Mesenchymal stem cell (in vitro differentiated cells and primary cell): ENCODE results near the gene PRR36.

Experiments used
- DNase-seq: peaks from one replicate; pipeline ENCODE4 v3.0.0-alpha.2; 2013
- H2AFZ ChIP-seq: one replicate; pipeline ENCODE4 v1.6.1; 2013; ENCODE audit warnings: low read depth, mild to moderate bottlenecking, control low read depth, inconsistent platforms, low read length, moderate library complexity
- H2AK5ac ChIP-seq: 2 replicates; pipeline ENCODE4 v1.6.1; 2013; ENCODE audit warnings: low read length, moderate library complexity, mild to moderate bottlenecking, inconsistent platforms; ENCODE audit not compliant: severe bottlenecking
- H2BK120ac ChIP-seq: one replicate; pipeline ENCODE4 v1.6.1; 2013; ENCODE audit warnings: low read depth, mild to moderate bottlenecking, inconsistent platforms, low read length, moderate library complexity
- H2BK12ac ChIP-seq, 2 experiments: one replicate each; pipeline ENCODE4 v1.6.1; 2013; ENCODE audit warnings: inconsistent platforms in 2 of 2, low read length in 2 of 2, mild to moderate bottlenecking in 2 of 2, moderate library complexity in 2 of 2, control low read depth in 1 of 2
- H2BK15ac ChIP-seq: one replicate; pipeline ENCODE4 v1.6.1; 2013; ENCODE audit warnings: mild to moderate bottlenecking, low read depth, inconsistent platforms; ENCODE audit not compliant: poor library complexity, severe bottlenecking
- H2BK5ac ChIP-seq: 2 replicates; pipeline ENCODE4 v1.6.1; 2013; ENCODE audit warnings: low read depth, mild to moderate bottlenecking, low read length, control low read depth, inconsistent platforms; ENCODE audit not compliant: poor library complexity, severe bottlenecking
- H3K14ac ChIP-seq, 2 experiments: one replicate each; pipeline ENCODE4 v1.6.1; 2013; ENCODE audit warnings: inconsistent platforms in 2 of 2, low read length in 2 of 2, control low read depth in 1 of 2, mild to moderate bottlenecking in 1 of 2, moderate library complexity in 1 of 2
- H3K18ac ChIP-seq, 2 experiments: one replicate each; pipeline ENCODE4 v1.6.1; 2013; ENCODE audit warnings: inconsistent platforms in 2 of 2, low read length in 2 of 2, control low read depth in 1 of 2, low read depth in 1 of 2, mild to moderate bottlenecking in 1 of 2
- H3K23ac ChIP-seq, 2 experiments: one replicate each; pipeline ENCODE4 v1.6.1; 2013; ENCODE audit warnings: inconsistent platforms in 2 of 2, low read length in 2 of 2, mild to moderate bottlenecking in 2 of 2, moderate library complexity in 2 of 2, control low read depth in 1 of 2
- H3K27ac ChIP-seq: 2 replicates; pipeline ENCODE4 v1.5.1; 2013; ENCODE audit warnings: mild to moderate bottlenecking, moderate library complexity, low read length, control low read depth, inconsistent platforms; ENCODE audit not compliant: poor library complexity, severe bottlenecking
- H3K27me3 ChIP-seq, 2 experiments: 2 replicates each; pipeline versions ENCODE4 v1.6.1 to v1.7.0; 2013; ENCODE audit warnings: low read length in 2 of 2, mild to moderate bottlenecking in 2 of 2, moderate library complexity in 2 of 2, control low read depth in 1 of 2, inconsistent platforms in 1 of 2; ENCODE audit not compliant: control insufficient read depth in 1 of 2, insufficient read depth in 1 of 2
- H3K36me3 ChIP-seq, 2 experiments: 2 replicates each; pipeline versions ENCODE4 v1.6.1 to v1.7.0; 2013; ENCODE audit warnings: low read length in 2 of 2, control low read depth in 1 of 2, inconsistent platforms in 1 of 2, low read depth in 1 of 2, mild to moderate bottlenecking in 1 of 2; ENCODE audit not compliant: insufficient read depth in 2 of 2, control insufficient read depth in 1 of 2
- H3K4ac ChIP-seq, 2 experiments: one replicate each; pipeline ENCODE4 v1.6.1; 2013; ENCODE audit warnings: inconsistent platforms in 2 of 2, low read length in 2 of 2, mild to moderate bottlenecking in 2 of 2, moderate library complexity in 2 of 2, control low read depth in 1 of 2, low read depth in 1 of 2
- H3K4me1 ChIP-seq: 2 replicates; pipeline ENCODE4 v1.6.1; 2013; ENCODE audit warnings: low read depth, low read length, control low read depth; ENCODE audit not compliant: control insufficient read depth, insufficient read depth
- H3K4me2 ChIP-seq: 2 replicates; pipeline ENCODE4 v1.6.1; 2013; ENCODE audit warnings: low read length, mild to moderate bottlenecking, inconsistent platforms; ENCODE audit not compliant: poor library complexity, severe bottlenecking
- H3K4me3 ChIP-seq, 2 experiments: 2 replicates each; pipeline versions ENCODE4 v1.5.1 to v1.7.0; 2013; ENCODE audit warnings: low read length in 2 of 2, mild to moderate bottlenecking in 2 of 2, control low read depth in 1 of 2, low read depth in 1 of 2; ENCODE audit not compliant: insufficient read depth in 1 of 2
- H3K79me1 ChIP-seq: replicated peaks from 2 replicates; pipeline ENCODE4 v1.6.1; 2013; ENCODE audit warnings: mild to moderate bottlenecking, control low read depth, low read length, inconsistent platforms; ENCODE audit not compliant: poor library complexity, severe bottlenecking
- H3K9ac ChIP-seq: 2 replicates; pipeline ENCODE4 v1.7.0; 2013; ENCODE audit warnings: mild to moderate bottlenecking, low read length, moderate library complexity
- H3K9me3 ChIP-seq: 2 replicates; pipeline ENCODE4 v1.7.0; 2013; ENCODE audit warnings: mild to moderate bottlenecking, low read length; ENCODE audit not compliant: control insufficient read depth
- H4K8ac ChIP-seq: one replicate; pipeline ENCODE4 v1.6.1; 2013; ENCODE audit warnings: inconsistent platforms, mild to moderate bottlenecking, low read length, moderate library complexity
- H4K91ac ChIP-seq: one replicate; pipeline ENCODE4 v1.6.1; 2013; ENCODE audit warnings: mild to moderate bottlenecking, low read length, inconsistent platforms
- WGBS: methylation state at CpG from one replicate; pipeline ENCODE4 v1.1.7; 2013; ENCODE audit warnings: mixed read lengths; 5-methylcytosine and 5-hydroxymethylcytosine counted together

Gene PRR36

DNA sequence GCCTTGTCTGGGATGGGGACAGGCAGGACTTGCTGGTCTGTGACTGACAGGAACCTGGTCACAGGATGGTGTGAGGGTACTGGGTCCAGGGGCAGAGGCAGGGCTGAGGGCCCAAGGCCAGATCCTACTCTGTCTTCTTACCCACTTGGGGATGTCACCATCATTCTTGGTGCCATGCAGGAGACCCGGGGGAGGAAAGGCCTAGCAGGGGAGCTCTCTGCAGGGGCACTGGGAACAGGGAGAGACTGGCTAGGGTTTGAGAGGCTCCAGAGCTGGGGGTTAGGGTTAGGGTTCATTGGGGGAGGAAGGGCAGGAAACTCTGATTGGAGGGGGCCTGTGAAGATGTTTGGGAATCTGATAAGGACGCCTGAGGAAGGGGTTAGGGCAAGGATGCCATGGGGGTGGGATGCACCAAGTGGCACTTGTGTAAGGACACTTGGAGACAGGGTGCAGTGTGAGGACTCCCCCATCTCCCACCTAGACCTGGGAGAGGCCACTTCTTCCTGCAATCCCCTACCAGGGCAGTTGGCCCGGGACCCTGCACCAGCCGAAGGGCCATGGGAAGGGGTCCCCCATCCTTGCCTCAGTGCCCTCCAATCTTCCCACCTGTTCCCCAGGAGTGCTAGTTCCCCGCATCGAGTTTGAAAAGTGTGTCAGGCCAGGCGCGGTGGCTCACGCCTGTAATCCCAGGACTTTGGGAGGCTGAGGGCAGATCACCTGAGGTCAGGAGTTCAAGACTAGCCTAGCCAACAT lies 6.9 kb downstream of the PRR36 start:
- Histone ChIP-seq H3K4me3 (no peak overlapping the region), H2AK5ac (no peak overlapping the region), H3K4ac (no peak overlapping the region), H3K4me2 (no peak overlapping the region), H2BK120ac (no peak overlapping the region), H2BK12ac (no peak overlapping the region), H3K14ac (no peak overlapping the region), H4K91ac (no peak overlapping the region), H3K36me3 (peaks cover 0 to 13% of the 10 kb centered on the region in 2 experiments), H2AFZ (no peak overlapping the region), H3K9ac (no peak overlapping the region), H3K4me1 (peaks cover 47% of the 10 kb centered on the region), H3K79me1 (no peaks in the 10 kb centered on the region), H2BK5ac (no peak overlapping the region), H3K9me3 (no peaks in the 10 kb centered on the region), H3K27me3 (peaks cover 10 to 38% of the 10 kb centered on the region in 2 experiments), H3K18ac (no peak overlapping the region), H3K23ac (no peak overlapping the region), H3K27ac (no peak overlapping the region), H2BK15ac (no peak overlapping the region), H4K8ac (no peak overlapping the region)
- WGBS: 86% methylated on average over 9 of the region's 9 CpGs
- no peak for DNase-seq

DNA sequence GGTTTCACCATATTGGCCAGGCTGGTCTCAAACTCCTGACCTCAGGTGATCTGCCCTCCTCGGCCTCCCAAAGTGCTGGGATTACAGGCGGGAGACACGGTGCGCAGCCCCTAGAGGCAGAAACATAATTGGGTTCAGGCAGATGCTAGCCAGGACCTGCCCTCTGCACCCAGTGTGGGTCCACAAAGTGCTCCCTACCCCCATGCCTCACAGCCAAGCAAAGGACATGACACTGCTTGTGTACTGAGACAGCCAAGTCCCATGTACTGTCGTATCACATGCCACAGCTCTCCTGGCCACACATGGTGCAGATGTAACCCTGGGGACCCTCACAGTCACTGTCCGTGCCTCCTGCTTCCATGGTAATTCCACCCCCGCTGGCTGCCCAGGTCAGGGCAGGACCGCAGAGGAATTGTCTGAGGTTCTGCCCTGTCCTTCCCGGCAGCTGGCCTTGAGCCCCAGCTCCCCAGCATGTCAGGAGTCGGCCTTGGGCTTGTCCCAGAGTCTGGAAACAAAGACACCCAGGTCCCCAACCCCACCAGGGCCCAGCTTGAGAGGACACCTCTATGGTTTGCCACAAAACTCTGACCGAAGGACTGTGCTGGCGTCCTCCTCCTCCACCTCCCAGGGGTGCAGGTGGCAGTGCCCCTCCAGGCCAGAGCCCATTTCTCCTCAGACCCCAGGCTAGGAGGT lies 7.6 kb downstream of the PRR36 start:
- H4K91ac ChIP-seq: no peak overlapping the region
- no peak overlapping the region for H2AFZ ChIP-seq
- no peak overlapping the region for H2AK5ac ChIP-seq
- no peak overlapping the region for H4K8ac ChIP-seq
- no peak for DNase-seq
- H3K9me3 ChIP-seq: no peaks in the 10 kb centered on the region
- no peak overlapping the region for H2BK120ac ChIP-seq
- no peak overlapping the region for H2BK15ac ChIP-seq
- no peak overlapping the region for H3K18ac ChIP-seq
- no peak overlapping the region for H3K4me2 ChIP-seq
- WGBS: 79% methylated on average over 12 of the region's 12 CpGs
- no peak overlapping the region for H3K23ac ChIP-seq
- no peak overlapping the region for H3K9ac ChIP-seq
- H3K27me3 ChIP-seq: peaks cover 13 to 31% of the 10 kb centered on the region in 2 experiments
- H3K4ac ChIP-seq: no peak overlapping the region
- no peaks in the 10 kb centered on the region for H3K79me1 ChIP-seq
- no peak overlapping the region for H2BK5ac ChIP-seq
- peaks cover 0 to 17% of the 10 kb centered on the region in 2 experiments for H3K36me3 ChIP-seq
- H3K14ac ChIP-seq: no peak overlapping the region
- H3K27ac ChIP-seq: no peak overlapping the region
- H3K4me1 ChIP-seq: peaks cover 47% of the 10 kb centered on the region
- H3K4me3 ChIP-seq: no peak overlapping the region
- H2BK12ac ChIP-seq: no peak overlapping the region

DNA sequence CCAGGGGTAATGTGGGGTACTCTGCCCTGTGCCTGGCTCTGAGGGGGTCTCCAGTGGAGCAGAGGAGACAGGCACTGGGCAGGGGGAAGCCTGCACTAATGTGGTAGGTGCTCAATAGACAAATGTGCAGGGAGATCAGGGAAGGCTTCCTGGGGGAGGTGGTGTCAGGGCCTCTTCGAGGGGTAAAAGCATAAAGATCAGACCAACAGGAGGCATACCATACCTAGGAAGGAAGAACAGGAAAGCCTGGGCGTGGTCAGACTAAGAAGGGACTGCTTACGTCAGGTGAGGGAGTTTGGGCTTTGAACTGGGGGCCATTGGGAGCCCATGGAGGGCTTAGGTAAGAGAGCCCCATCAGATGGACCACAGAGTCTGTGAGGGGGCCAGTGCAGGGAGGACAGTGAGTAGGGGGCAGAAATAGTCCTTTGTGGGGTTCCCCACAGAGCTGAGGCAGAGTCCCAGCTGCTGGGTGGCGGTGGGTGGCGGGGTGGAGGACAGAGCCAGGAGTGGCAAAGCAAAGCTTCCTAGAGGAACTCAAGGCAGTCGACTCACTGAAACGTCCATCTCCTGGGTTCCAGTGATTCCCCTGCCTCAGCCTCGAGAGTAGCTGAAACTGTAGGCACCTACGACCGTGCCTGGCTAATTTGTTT lies 8.8 kb downstream of the PRR36 start:
- H3K36me3 ChIP-seq: peaks cover 0 to 21% of the 10 kb centered on the region in 2 experiments
- no peak overlapping the region for H2BK120ac ChIP-seq
- WGBS: 70% methylated on average over 10 of the region's 10 CpGs
- DNase-seq: no peak
- H3K27me3 ChIP-seq: peaks cover 17 to 31% of the 10 kb centered on the region in 2 experiments
- H2BK5ac ChIP-seq: no peak overlapping the region
- no peak overlapping the region for H3K4ac ChIP-seq
- H3K14ac ChIP-seq: no peak overlapping the region
- H3K27ac ChIP-seq: no peak overlapping the region
- H2BK15ac ChIP-seq: no peak overlapping the region
- no peak overlapping the region for H3K23ac ChIP-seq
- H3K4me2 ChIP-seq: no peak overlapping the region
- H4K91ac ChIP-seq: no peak overlapping the region
- no peak overlapping the region for H3K18ac ChIP-seq
- no peaks in the 10 kb centered on the region for H3K79me1 ChIP-seq
- no peak overlapping the region for H4K8ac ChIP-seq
- no peak overlapping the region for H3K4me3 ChIP-seq
- H3K9me3 ChIP-seq: no peaks in the 10 kb centered on the region
- peaks cover 36% of the 10 kb centered on the region for H3K4me1 ChIP-seq
- no peak overlapping the region for H2AFZ ChIP-seq
- no peak overlapping the region for H2AK5ac ChIP-seq
- no peak overlapping the region for H2BK12ac ChIP-seq
- H3K9ac ChIP-seq: no peak overlapping the region

DNA sequence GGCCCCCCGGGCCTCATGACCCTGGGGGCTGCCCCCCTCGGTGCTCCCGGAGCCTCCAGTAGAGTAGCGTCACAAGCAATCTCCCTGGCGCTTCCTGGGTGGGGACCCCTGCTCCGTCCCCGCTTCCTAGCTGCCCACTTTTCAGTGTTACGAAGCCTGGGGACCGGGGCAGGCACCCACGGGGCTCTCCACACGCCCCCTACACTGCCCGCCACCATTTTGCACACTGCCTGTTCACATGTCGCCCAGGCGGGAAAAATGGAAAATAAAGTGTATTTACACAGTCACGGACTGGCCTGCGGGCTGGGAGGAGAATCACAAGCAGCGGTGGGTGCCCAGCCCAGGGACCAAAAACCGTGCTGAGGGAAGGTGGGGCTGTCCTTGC lies 9.5 kb downstream of the PRR36 start:
- H3K27me3 ChIP-seq: peaks cover 17 to 31% of the 10 kb centered on the region in 2 experiments
- H3K4me1 ChIP-seq: peaks cover 32% of the 10 kb centered on the region
- peaks cover 0 to 28% of the 10 kb centered on the region in 2 experiments for H3K36me3 ChIP-seq
- no peaks in the 10 kb centered on the region for H3K9me3 ChIP-seq
- H3K23ac ChIP-seq: no peak overlapping the region
- H3K4me2 ChIP-seq: no peak overlapping the region
- H3K18ac ChIP-seq: no peak overlapping the region
- no peak overlapping the region for H2BK5ac ChIP-seq
- no peak overlapping the region for H2AFZ ChIP-seq
- DNase-seq: no peak
- H4K91ac ChIP-seq: no peak overlapping the region
- H3K14ac ChIP-seq: no peak overlapping the region
- no peak overlapping the region for H3K27ac ChIP-seq
- no peaks in the 10 kb centered on the region for H3K79me1 ChIP-seq
- H2BK12ac ChIP-seq: no peak overlapping the region
- no peak overlapping the region for H3K9ac ChIP-seq
- WGBS: 76% methylated on average over 18 of the region's 18 CpGs
- H3K4me3 ChIP-seq: no peak overlapping the region
- H2BK15ac ChIP-seq: no peak overlapping the region
- H3K4ac ChIP-seq: no peak overlapping the region
- no peak overlapping the region for H2AK5ac ChIP-seq
- H2BK120ac ChIP-seq: no peak overlapping the region
- H4K8ac ChIP-seq: no peak overlapping the region
